GM18517 (cell line): ENCODE measurements around the gene LILRA2.
"Not testable (repeated sequence)": the region's sequence is repeated elsewhere in the genome, so short reads cannot be mapped to it uniquely, and the experiment has no call there.

ENCODE experiments used
- ATAC-seq: cut with Tn5 transposase; IDR thresholded peaks from one replicate; pipeline ENCODE4 v1.9.1; 2021; ENCODE audit warnings: mild to moderate bottlenecking, moderate library complexity; ENCODE audit not compliant: unreplicated experiment

LILRA2 gene

DNA sequence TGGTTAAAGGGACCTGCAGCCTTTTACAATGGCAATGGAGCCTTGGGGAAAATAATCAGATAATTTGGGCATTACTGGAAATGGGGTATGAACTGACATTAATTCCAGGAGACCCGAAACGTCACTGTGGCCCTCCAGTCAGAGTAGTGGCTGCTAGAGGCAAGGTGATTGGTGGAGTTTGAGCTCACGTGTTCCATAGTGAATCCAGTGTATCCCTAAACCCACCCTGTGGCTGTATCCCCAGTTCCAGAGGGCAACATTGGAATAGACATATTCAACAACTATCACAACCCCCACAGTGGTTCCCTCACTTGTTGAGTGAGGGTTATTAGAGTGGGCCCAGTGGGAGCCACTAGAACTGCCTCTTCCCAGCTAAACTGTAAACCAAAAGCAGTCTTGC lies 3.3 kb upstream of the LILRA2 start:
- no peak for ATAC-seq

DNA sequence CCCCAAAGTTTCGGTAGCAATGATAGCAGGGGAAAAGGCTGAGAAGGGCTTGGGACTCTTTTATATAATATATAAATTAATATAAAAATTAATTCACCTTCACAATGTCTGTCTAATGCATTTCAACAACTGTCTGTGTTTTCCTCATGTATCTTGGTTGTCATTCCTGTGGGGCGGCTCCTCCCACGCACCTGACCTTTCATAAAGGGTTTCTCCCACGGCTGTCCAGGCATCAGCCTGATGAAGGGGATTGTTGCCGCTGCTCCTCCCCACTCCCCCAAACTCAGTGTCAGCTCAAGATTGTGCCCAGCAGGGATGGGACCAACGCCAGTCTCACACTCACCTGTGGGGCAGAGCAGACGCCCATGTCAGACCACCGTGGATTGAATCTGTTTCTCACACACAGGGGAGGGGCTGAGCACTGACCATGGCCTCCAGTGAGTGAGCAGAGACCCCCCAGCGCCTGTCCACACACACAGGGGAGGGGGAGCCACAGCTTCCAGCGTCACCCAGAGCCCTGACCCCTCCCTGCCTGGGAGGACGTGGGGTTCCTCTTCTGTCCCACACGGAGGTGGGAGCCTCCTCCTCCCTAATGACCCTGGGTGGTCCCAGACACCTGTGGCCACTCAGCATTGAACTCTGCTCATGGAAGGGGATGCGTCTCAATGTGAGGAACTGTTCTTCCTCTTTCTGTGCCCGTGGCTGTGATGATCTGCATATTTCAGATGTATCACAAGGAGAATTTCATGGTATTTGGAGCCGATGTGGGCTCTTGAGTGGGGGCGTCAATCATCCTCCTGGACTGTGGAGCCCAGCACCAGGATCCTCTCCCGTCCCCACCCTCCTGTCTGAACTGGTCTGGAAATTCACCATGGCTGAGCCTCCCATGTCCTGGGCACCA lies 1.6 kb upstream of the LILRA2 start:
- ATAC-seq: not testable (repeated sequence)

DNA sequence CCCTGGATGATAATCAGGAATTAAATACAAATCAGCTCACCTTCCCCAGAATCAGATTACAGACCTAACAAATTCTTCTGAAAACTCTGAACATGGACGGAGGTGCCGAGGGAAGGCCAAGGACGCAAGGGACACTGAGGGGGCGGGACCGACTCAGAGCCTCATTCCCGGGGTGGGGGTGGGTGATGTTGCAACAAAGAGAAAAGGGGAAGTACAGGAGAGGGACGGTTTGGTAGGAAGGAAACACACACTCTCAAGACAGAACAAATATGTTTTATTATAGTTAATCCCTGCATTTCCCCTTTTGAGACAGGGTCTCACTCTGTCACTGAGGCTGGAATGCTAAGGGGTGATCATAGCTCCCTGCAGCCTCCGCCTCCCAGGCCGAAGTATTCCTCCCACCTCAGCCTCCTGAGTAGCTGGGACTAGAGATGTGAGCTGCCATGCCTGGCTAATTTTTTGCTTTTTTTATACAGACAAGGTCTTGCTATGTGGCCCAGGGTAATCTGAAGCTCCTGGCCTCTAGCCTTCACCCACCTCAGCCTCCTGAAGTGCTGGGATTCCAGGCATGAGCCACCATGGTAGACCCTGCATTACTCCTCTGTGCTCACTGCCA lies 786 bp upstream of the LILRA2 start:
- no peak for ATAC-seq

DNA sequence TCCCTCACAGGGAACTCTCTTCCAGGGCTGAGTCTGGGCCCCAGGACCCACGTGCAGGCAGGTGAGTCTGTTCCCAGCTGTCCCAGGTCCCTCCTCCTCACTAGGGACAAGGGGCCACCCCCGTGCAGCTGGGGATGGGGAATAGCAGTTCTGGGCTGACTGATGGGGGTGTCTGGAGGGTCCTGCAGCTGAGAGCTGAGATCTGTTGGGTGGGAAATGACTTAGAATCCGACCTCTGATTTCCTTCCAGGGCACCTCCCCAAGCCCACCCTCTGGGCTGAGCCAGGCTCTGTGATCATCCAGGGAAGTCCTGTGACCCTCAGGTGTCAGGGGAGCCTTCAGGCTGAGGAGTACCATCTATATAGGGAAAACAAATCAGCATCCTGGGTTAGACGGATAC lies 461 bp downstream of the LILRA2 start:
- ATAC-seq: no peak

DNA sequence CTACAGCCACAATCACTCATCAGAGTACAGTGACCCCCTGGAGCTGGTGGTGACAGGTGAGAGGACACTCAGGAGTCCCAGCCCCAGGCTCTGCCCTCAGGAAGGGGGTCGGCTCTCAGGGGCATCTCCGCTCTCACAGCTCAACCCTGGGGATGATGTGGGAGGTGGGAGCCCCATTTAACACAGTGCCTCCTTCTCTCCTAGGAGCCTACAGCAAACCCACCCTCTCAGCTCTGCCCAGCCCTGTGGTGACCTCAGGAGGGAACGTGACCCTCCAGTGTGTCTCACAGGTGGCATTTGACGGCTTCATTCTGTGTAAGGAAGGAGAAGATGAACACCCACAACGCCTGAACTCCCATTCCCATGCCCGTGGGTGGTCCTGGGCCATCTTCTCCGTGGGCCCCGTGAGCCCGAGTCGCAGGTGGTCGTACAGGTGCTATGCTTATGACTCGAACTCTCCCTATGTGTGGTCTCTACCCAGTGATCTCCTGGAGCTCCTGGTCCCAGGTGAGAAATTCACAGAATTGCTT lies 1.0 kb downstream of the LILRA2 start:
- no peak for ATAC-seq

DNA sequence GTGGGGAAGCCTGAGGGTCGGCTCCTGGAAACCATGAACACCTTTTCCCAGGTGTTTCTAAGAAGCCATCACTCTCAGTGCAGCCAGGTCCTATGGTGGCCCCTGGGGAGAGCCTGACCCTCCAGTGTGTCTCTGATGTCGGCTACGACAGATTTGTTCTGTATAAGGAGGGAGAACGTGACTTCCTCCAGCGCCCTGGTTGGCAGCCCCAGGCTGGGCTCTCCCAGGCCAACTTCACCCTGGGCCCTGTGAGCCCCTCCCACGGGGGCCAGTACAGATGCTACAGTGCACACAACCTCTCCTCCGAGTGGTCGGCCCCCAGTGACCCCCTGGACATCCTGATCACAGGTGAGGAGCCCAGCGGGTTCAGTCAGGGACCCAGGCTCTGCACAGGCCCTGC lies 1.6 kb downstream of the LILRA2 start:
- ATAC-seq: not testable (repeated sequence)

DNA sequence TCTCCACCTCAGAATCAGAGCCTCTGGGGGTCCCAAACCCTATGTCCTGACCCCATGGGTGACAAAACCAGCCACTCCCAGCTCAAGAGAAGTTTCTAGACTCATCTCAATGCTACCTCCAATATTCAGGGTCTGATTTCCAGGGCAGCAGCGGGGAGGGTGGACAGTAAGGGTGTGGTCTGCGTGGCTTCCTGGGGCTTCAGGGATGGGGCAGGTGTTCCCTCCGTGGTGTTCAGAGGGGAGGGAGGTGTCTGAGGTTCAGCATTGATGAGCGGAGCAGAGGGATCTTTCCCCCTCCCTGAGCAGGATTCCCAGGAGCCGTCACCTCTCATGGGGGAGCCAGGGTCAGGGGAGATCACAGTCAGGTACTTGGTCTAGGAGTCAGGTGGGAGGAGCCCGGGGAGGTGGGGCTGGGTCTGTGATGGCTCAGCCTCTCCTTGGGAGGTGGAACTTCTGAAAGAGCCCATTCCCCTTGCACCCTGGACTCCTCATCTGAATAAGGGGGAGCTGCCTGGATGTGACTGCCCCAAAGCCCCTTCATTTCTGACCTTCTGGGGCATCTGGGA lies 2.9 kb downstream of the LILRA2 start:
- no peak for ATAC-seq

DNA sequence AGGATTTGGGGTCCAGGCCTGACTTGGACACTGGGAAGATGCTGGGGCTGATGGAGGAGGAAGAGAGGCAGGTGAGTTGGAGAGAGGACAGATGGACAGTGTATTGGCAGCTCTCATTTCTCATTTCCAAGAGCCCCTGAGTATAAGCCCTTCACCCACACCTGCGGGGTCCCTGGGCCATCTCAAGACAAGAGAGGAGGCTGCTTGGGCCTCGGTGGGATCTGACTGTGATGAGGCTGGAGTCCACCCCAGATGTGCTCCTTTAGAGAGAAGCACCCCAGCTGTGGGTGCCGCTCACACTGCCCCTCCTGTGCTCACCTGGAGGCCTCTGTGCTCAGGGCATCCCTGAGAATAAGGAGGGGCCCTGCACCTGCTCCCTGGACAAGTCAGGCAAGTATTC lies 3.7 kb downstream of the LILRA2 start:
- ATAC-seq: no peak

DNA sequence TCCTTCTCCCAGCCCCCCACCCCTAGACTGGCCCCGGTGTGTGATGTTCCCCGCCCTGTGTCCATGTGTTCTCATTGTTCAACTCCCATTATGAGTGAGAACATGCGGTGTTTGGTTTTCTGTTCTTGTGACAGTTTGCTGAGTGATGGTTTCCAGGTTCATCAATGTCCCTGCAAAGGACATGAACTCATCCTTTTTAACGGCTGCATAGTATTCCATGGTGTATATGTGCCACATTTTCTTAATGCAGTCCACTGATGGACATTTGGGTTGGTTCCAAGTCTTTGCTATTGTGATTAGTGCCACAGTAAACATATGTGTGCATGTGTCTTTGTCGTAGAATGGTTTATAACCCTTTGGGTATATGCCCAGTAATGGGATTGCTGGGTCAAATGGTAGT lies 4.7 kb downstream of the LILRA2 start:
- ATAC-seq: not testable (repeated sequence)

DNA sequence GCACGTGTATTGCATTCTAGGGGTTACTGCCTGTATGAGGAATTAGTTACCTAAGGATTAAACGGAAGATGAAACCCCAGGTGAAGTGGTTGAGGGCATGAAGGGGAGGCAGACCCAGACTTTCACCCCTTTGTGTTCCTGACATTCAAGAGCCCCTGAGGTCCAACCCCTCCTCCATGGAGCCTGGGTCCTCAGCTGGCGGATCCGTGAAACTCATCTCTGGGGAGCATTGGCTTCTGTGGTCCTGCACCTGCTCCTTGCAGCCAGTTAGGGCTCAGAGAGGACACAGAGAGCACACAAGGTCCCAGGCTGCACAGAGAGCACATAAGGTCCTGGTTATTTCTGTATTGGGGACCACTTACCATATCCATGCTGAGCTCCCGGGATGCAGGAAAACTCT lies 12.8 kb downstream of the LILRA2 start:
- no peak for ATAC-seq

DNA sequence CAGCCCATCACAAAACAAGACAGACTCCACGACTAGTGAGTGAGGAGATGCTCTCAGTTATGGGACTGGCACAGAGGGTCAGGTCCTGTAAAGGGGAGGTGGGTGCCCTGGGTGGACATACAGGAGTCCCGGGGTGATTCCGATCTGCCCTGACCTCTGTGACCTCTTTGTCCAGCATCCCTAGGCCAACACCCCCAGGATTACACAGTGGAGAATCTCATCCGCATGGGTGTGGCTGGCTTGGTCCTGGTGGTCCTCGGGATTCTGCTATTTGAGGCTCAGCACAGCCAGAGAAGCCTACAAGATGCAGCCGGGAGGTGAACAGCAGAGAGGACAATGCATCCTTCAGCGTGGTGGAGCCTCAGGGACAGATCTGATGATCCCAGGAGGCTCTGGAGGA lies 13.4 kb downstream of the LILRA2 start:
- no peak for ATAC-seq

DNA sequence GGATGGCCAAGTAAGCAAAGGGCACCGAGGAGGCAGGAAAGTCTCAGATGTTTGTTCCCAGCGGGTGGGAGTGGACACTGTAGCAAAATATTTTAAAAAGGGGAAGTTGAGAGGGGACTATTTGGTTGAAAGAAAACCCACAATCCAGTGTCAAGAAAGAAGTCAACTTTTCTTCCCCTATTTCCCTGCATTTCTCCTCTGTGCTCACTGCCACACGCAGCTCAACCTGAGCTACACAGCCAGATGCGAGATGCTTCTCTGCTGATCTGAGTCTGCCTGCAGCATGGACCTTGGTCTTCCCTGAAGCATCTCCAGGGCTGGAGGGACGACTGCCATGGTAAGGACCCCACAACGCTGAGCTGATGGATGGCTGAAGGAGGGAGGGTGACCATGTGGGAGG lies 19.9 kb downstream of the LILRA2 start, which contains the start of gene LILRA1:
Gene LILRA1, plus strand, starts transcription at position 188 of the 400 bp plus-strand sequence. CDS start 613 bp downstream, outside the sequence.
- not testable (repeated sequence) for ATAC-seq

DNA sequence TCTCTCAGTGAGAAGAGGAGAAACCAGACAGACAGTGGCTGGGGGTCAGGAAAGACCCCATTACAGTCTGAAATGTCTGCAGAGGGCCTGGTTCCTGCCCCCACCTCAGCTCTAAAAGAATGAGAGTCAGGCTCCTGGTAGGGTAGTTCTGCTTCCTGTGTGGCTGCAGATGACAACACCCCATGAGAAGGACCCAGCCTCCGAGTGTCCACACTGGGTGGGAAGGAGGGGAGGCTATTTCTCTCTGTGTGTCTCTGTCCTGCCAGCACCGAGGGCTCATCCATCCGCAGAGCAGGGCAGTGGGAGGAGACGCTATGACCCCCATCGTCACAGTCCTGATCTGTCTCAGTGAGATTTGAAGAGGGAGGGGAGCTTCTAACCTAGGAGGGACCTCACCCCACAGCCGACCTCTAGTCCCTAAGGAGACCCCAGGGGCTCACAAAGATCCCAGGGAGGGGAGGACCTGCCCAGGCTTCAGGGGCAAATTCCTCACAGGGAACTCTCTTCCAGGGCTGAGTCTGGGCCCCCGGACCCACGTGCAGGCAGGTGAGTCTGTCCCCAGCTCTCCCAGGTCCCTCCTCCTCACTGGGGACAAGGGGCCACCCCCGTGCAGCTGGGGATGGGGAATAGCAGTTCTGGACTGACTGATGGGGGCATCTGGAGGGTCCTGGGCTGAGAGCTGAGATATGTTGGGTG lies 20.5 kb downstream of the LILRA2 start:
- not testable (repeated sequence) for ATAC-seq

DNA sequence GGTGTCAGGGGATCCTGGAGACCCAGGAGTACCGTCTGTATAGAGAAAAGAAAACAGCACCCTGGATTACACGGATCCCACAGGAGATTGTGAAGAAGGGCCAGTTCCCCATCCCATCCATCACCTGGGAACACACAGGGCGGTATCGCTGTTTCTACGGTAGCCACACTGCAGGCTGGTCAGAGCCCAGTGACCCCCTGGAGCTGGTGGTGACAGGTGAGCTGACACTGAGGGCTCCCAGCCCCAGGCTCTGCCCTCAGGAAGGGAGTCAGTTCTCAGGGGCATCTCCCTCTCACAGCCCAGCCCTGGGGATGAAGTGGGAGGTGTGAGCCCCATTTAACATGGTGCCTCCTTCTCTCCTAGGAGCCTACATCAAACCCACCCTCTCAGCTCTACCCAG lies 21.1 kb downstream of the LILRA2 start:
- no peak for ATAC-seq

DNA sequence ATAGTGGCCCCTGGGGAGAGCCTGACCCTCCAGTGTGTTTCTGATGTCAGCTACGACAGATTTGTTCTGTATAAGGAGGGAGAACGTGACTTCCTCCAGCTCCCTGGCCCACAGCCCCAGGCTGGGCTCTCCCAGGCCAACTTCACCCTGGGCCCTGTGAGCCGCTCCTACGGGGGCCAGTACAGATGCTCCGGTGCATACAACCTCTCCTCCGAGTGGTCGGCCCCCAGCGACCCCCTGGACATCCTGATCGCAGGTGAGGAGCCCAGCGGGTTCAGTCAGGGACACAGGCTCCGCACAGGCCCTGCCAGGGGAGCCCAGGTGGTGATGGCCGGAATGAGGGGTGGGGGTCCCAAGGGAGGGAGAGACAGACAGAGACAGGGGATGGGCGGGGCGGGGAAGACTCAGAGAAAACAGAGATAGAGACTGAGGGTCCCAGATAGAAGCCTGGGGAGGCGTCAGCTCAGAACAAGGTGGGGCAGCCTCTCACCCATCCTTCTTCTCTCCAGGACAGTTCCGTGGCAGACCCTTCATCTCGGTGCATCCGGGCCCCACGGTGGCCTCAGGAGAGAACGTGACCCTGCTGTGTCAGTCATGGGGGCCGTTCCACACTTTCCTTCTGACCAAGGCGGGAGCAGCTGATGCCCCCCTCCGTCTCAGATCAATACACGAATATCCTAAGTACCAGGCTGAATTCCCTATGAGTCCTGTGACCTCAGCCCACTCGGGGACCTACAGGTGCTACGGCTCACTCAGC lies 22.3 kb downstream of the LILRA2 start:
- ATAC-seq: not testable (repeated sequence)

DNA sequence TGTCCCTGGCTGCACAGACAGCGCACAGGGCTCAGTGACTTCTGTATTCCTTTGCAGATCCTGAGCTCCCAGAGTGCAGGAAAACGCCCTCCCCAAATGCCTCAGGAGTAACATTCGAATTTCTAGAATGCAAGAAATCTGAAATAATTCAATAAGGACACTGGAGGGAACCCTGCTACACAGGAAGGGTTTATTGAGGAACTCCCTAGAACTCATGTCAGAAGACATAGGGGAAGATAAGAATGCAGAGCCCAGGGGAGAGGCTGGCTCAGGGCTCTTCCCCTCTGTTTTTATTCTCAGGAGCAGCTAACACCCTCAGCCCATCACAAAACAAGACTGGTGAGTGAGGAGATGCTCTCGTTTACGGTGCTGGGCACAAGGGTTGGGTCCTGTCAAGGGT lies 26.6 kb downstream of the LILRA2 start:
- ATAC-seq: no peak

DNA sequence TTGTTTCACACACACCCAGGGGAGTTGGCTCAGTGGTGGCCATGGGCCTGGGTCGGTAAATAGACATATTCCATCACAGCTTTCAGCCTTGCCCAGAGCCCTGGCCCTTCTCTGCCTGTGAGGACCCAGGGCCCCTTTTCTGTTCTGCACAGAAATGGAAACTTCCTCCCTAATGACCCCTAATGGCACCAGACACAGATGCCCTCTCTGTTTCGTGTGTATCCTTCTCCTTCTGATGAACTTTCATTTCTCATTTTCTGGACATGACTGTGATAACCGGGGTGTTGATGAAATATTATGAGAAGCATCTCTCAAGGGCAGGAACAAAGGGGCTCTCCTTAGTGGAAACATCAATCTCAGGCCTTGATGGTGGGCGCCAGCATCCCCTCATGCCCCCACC lies 32.6 kb downstream of the LILRA2 start:
- ATAC-seq: no peak

DNA sequence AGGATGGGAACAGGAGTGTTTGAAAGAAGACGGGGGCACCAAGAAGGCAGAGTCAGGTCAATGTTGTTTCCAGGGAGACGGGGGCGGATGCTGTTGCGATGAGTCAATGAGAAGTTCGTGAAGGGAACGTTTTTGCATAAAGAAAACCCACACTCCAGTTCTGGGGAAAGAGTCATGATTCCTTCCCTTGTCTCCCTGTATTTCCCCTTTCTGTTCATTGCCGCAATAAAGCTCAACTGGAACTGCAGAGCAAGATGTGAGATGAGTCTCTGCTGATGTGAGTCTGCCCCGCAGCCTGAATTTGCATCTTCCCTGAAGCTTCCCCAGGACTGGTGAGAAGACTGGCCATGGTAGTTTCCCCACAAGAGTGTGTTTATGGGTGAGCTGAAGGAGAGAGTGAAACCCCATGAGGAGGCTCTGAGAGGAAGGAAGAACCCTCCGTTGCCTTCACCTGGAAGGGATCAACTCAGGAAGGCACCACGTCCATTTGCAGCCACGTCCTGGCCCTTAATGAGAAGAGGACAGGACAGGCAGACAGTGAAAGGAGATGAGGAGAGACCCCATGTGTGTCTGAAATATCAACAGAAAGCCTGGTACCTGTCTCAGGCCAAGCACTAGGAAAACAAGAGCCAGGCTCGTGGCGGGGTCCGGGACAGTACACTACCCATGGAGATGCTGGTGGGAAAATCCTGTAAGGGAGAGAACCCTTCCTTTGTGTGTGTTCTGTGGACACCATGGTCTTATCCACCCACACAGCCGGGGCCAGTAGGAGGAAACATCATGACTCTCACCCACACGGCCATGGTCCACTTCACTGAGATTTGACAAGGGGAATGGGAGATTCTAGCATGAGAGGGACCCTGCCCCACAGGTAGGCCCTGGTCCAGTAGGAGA lies 33.5 kb downstream of the LILRA2 start:
- ATAC-seq: no peak

DNA sequence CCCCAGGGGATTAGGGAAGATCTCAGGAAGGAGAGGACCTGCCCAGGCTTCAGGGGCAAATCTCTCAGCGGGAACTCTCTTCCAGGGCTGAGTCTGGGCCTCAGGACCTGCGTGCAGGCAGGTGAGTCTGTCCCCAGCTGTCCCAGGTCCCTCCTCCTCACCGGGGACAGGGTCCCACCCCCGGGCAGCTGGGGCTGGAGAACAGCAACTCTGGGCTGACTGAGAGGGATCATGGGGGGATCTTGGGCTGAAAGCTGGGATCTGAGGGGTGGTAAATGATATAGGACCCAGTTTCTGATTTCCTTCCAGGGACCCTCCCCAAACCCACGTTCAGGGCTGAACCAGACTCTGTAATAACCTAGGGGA lies 34.2 kb downstream of the LILRA2 start:
- no peak for ATAC-seq
